Mucosa of rectum (tissue), 2 donors: Measurements from ENCODE around the gene DLX4.

Source experiments
- H3K27ac ChIP-seq, 2 donors: one replicate each; pipeline ENCODE4 v1.7.0; 2013; ENCODE audit warnings: inconsistent platforms in 2 of 2, low read depth in 2 of 2, low read length in 2 of 2
- H3K27me3 ChIP-seq, 2 donors: one replicate each; pipeline ENCODE4 v1.7.0; 2013; ENCODE audit warnings: low read length in 2 of 2; ENCODE audit not compliant: control insufficient read depth in 2 of 2, insufficient read depth in 2 of 2
- H3K36me3 ChIP-seq, 2 donors: one replicate each; pipeline ENCODE4 v1.7.0; 2013; ENCODE audit warnings: low read length in 2 of 2; ENCODE audit not compliant: control insufficient read depth in 2 of 2, insufficient read depth in 2 of 2
- H3K4me1 ChIP-seq, 2 donors: one replicate each; pipeline ENCODE4 v1.7.0; 2013; ENCODE audit warnings: low read length in 2 of 2, mild to moderate bottlenecking in 1 of 2; ENCODE audit not compliant: control insufficient read depth in 2 of 2, insufficient read depth in 2 of 2
- H3K4me3 ChIP-seq, 2 donors: one replicate each; pipeline ENCODE4 v1.7.0; 2013; ENCODE audit warnings: low read length in 2 of 2
- H3K9ac ChIP-seq, 2 donors: one replicate each; pipeline ENCODE4 v1.7.0; 2013; ENCODE audit warnings: low read length in 2 of 2, low read depth in 1 of 2, mild to moderate bottlenecking in 1 of 2
- H3K9me3 ChIP-seq, 2 donors: one replicate each; pipeline ENCODE4 v1.7.0; 2013; ENCODE audit warnings: low read length in 2 of 2; ENCODE audit not compliant: control insufficient read depth in 2 of 2
- donor health status: healthy.
- donor health status: Normal muscosa, but diverticular disease.

The DLX4 gene

DNA sequence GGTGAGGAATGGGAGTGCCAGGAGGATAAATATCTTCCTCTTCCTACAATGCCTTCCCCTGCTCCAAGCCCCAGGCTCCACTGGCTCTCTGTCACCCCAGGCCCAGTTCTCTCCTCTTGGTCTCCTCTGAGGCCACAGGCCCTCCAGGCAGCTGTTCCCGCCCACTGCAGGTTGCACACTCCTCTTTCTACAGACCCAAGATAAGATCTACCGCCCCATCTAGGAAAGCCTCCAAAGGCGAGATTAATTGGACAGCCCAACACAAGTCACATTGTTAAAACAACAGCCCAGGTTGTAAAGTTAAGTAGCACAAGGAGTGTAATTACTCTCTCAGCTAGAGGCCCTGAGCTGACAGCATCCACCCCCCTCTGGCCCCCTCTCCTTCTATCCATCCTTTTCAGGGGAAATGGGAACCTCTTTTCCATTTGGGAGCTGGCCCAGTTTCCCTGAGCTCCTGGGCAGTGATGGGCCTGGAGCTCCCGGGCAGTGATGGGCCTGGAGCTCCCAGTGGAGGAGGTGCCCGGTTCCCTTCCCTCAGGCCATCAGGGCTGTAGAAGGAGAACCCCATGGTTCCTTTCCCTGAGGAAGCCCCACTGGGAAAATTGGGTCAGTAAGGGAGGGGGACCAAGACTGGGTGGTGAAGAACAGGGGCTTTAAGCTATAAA, 7.3 kb downstream of the DLX4 start:
- no peaks in the 10 kb centered on the region for H3K9me3 ChIP-seq
- no peak overlapping the region for H3K9ac ChIP-seq
- H3K4me3 ChIP-seq: no peak overlapping the region
- no peaks in the 10 kb centered on the region for H3K36me3 ChIP-seq
- H3K4me1 ChIP-seq: no peaks in the 10 kb centered on the region
- H3K27me3 ChIP-seq: peaks cover 34 to 41% of the 10 kb centered on the region in 2 donors
- no peak overlapping the region for H3K27ac ChIP-seq

DNA sequence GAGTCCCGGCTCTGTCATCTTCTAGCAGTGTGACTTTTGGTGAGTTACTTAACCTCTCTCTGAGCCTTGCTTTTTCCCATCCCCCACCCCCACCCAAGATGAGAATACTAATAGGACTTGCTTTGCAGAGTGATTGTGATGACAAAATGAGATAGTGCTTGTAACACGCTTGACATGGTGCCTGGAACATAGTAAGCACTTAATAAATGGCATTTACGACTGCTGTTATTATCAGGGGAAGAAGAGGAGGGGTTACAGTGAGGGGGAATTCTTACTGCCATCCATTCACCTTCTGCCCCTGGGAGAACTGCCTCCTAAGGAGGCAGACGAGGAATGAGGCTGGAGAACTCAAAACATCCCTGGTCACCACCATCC, 7.8 kb downstream of the DLX4 start:
- Histone ChIP-seq H3K27ac (no peak overlapping the region), H3K4me3 (no peak overlapping the region), H3K27me3 (peaks cover 34 to 36% of the 10 kb centered on the region in 2 donors)

DNA sequence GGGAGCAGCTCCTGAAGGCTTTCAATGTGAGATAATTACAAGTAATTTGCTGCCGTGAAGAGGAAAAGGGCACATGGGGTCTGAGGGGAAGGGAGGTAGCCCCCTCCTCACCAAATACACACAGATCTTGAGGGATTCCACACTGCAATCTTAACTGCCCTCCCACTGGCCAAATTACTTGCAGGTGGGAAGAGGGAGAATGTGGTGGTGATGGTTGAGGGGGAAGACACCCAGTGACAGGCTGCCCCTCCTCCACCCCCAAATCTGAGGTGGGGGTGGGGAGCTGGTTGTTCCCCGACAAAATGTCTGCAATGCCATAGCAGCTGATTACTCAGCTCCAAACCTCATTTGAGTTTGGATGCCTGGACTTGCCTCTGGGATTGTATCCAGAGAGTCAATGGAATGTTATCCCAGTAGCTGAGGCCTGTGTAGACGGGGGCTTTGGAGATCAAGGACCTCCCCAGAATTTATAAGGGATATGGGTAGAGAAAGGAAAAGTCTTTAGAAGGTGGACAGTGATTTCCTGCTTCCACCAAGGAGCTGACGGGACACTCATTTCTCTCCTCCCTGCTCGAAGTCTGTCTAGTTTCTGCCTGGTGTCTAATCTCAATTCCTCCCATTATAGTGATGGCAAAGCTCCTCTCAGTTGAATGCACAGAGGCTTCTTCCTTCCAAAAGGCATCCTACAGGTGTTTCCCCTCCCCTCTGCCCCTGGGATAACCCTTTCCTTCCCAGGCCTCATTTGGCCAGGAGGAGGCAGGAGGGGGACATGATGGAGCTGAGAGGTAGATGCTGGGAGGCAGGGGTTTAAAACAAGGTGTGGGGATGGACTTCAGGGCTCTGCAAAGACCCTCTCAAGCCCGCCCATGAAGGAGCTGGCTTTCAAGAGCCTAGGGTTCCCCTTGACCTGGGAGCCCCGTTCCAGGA, 8.7 kb downstream of the DLX4 start:
- Histone ChIP-seq H3K27ac (no peak overlapping the region), H3K4me3 (no peak overlapping the region)

More for the DNA sequence above, 7.8 kb downstream of the DLX4 start:
- Histone ChIP-seq H3K9ac (no peak overlapping the region), H3K9me3 (no peaks in the 10 kb centered on the region), H3K4me1 (no peaks in the 10 kb centered on the region), H3K36me3 (no peaks in the 10 kb centered on the region)

DNA sequence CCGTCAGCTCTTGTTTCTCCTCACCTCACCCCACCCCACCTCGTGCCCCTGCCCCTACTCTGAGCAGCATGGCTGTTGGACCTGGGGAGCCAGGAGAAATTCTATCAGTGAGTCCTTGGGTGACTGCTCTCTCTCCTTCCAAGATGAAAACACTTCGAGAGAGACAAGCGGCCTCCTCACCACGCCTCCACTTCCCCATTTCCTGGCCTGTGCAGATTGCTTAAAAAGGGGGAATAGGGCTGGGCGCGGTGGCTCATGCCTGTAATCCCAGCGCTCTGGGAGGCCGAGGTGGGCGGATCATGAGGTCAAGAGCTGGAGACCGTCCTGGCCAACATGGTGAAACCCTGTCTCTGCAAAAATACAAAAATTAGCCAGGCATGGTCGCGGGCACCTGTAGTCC, 9.5 kb downstream of the DLX4 start:
- no peaks in the 10 kb centered on the region for H3K9me3 ChIP-seq
- no peaks in the 10 kb centered on the region for H3K4me1 ChIP-seq
- H3K9ac ChIP-seq: no peak overlapping the region
- H3K27ac ChIP-seq: no peak overlapping the region
- no peaks in the 10 kb centered on the region for H3K36me3 ChIP-seq
- H3K27me3 ChIP-seq: peaks cover 25 to 27% of the 10 kb centered on the region in 2 donors
- no peak overlapping the region for H3K4me3 ChIP-seq

More for the DNA sequence above, 8.7 kb downstream of the DLX4 start:
- no peaks in the 10 kb centered on the region for H3K4me1 ChIP-seq
- H3K36me3 ChIP-seq: no peaks in the 10 kb centered on the region
- no peak overlapping the region for H3K9ac ChIP-seq
- no peaks in the 10 kb centered on the region for H3K9me3 ChIP-seq
- H3K27me3 ChIP-seq: peaks cover 31 to 33% of the 10 kb centered on the region in 2 donors

DNA sequence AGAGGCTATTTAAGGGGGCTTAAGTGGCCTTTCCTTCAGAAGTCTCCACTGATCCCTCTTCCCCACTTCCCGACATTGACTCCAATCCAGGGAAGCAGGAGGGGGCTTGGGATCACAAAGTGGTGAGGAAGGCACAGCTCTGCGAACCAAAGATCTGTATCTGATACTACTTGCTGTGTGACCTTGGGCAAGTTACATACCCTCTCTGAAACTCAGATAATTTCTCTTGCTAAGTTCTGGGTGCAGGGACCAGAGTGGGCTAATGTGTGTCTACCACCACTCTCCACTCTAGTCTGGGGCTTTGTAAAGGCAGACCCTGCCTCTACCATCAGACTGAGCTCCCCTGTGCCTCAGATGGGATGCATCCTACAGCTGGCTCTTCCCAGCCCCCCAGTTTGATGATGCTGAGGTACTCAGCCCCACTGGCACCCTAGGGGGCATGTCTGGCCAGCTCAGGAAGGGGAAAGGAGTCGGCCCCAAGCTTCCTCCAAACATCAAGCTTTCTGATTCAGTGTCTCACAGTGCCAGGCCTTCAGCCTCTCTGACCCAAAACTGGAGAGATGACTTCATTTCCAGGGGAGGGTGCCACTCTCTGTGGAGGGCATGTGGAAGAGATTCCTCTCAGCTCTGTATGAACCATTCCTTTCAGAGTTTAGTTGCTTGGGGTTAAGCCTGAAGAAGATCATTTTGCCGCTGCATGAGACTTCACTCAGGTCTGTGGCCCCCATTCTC, 10.9 kb downstream of the DLX4 start:
- Histone ChIP-seq H3K9ac (no peak overlapping the region), H3K4me3 (no peak overlapping the region), H3K4me1 (no peaks in the 10 kb centered on the region), H3K27me3 (peaks cover 15 to 21% of the 10 kb centered on the region in 2 donors), H3K36me3 (no peaks in the 10 kb centered on the region), H3K27ac (no peak overlapping the region), H3K9me3 (no peaks in the 10 kb centered on the region)

DNA sequence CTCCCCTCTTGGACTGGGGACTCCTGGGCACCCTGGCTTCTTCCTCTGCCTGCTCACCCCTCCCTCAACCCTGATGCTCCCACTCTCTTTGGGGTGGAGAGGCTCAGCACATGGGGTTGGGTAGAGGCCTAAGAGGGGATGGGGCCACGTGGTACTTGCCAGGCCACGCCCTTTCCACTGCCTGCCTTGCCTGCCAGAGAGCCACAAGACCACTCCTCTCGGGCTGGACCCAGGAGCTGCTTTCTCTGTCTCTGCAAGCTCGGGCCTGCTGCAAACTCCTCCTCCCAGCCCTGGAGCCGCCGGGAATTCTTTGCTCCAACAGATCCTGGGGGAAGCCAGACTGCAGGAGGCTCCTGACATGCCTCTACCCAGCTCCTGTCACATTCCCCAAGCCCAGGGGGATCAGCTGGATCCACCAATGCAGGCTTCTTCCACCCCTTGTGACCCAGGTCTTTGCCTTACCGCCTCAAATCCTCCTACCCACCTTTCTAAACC, 11.8 kb downstream of the DLX4 start:
- Histone ChIP-seq H3K4me1 (no peaks in the 10 kb centered on the region), H3K27ac (no peak overlapping the region), H3K9ac (no peak overlapping the region), H3K27me3 (peaks cover 18 to 21% of the 10 kb centered on the region in 2 donors), H3K9me3 (no peaks in the 10 kb centered on the region), H3K36me3 (no peaks in the 10 kb centered on the region), H3K4me3 (no peak overlapping the region)

DNA sequence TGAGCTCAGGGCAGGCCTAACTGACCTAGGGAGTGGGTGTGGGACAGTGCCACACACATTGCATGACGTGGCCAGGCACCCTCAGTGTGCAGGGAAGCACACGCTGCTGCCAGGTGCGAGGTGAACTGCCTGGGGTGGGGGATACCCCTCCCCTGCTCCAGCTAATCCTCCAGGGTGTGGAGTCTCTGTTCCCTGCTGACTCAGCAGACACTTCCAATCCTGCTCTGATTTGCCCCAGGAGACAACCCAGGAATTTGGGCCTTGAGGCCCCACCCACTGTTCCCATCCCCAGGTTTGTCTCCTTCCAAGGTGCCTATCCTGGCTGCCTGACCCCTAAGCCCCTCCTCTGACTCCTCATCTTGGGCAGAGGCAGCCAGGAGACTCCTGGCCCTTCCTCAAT, 15.3 kb downstream of the DLX4 start:
- H3K4me3 ChIP-seq: no peak overlapping the region
- H3K9ac ChIP-seq: no peak overlapping the region
- H3K4me1 ChIP-seq: peaks cover 0 to 2% of the 10 kb centered on the region in 2 donors
- peaks cover 38 to 43% of the 10 kb centered on the region in 2 donors for H3K27me3 ChIP-seq
- H3K36me3 ChIP-seq: no peaks in the 10 kb centered on the region
- no peak overlapping the region for H3K27ac ChIP-seq
- H3K9me3 ChIP-seq: no peaks in the 10 kb centered on the region

DNA sequence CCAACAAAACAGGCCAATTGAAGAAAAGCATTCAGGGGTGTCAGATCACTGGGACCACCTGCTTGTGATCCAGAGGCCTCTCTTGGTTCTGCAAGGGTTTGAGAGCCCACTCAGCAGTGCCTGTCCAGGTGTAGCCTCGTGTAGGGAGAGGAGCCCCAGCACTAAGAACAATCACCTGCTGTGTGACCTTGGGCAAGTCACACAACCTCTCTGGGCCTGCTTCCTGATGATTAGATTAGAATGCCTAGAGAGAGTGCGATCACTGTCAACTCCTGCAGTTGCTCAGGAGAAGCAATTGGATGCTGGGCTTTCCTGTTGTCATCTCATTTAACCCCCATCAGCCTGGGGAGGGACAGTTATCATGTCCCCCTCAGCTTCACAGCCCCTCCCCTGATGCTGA, 15.8 kb downstream of the DLX4 start:
- Histone ChIP-seq H3K27me3 (peaks cover 38 to 46% of the 10 kb centered on the region in 2 donors), H3K36me3 (no peaks in the 10 kb centered on the region), H3K9ac (no peak overlapping the region), H3K4me1 (peaks cover 0 to 2% of the 10 kb centered on the region in 2 donors), H3K4me3 (no peak overlapping the region), H3K27ac (no peak overlapping the region), H3K9me3 (no peaks in the 10 kb centered on the region)

DNA sequence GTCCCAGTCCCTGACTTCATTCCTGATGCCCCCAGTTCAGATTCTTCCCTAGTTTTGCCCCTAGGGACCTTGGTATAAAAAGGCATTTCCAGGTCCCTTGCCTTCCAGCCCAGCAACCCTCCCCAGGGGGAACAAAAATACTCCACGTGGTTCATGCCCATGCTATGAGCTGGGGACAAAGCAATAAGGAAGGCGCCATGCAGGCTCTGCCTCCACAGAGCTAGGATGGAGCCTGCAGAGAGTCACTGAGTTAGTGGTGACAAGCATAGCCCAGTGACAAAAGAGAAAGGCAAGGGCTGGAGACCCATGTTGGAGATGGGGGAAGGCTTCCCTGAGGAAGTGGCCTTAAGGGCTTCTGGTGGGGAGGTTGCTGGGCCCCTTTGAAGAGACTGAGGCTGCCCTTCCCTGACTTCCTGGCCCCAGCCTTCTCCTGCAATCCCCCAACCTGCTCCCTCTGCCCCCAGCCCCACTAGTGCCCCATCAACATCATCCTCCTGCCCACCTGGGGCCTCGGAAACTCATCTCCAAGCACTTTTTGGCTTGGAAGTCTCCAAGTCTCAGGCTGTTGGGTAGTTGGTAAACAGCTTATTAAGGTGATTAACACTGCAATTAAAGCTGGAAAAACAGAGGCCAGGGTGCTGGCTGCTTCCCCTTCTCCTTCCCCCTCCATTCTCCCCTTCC, 16.5 kb downstream of the DLX4 start:
- Histone ChIP-seq H3K4me1 (peaks cover 0 to 2% of the 10 kb centered on the region in 2 donors), H3K27me3 (peaks cover 36 to 48% of the 10 kb centered on the region in 2 donors), H3K4me3 (no peak overlapping the region), H3K9me3 (no peaks in the 10 kb centered on the region), H3K27ac (no peak overlapping the region), H3K9ac (no peak overlapping the region), H3K36me3 (no peaks in the 10 kb centered on the region)
